Mesenchymal stem cell (in vitro differentiated cells and primary cell): ENCODE results near the gene MYOZ2.

Experiments used
- DNase-seq: peaks from one replicate; pipeline ENCODE4 v3.0.0-alpha.2; 2013
- H2AFZ ChIP-seq: one replicate; pipeline ENCODE4 v1.6.1; 2013; ENCODE audit warnings: low read depth, mild to moderate bottlenecking, control low read depth, inconsistent platforms, low read length, moderate library complexity
- H2AK5ac ChIP-seq: 2 replicates; pipeline ENCODE4 v1.6.1; 2013; ENCODE audit warnings: low read length, moderate library complexity, mild to moderate bottlenecking, inconsistent platforms; ENCODE audit not compliant: severe bottlenecking
- H2BK120ac ChIP-seq: one replicate; pipeline ENCODE4 v1.6.1; 2013; ENCODE audit warnings: low read depth, mild to moderate bottlenecking, inconsistent platforms, low read length, moderate library complexity
- H2BK12ac ChIP-seq, 2 experiments: one replicate each; pipeline ENCODE4 v1.6.1; 2013; ENCODE audit warnings: inconsistent platforms in 2 of 2, low read length in 2 of 2, mild to moderate bottlenecking in 2 of 2, moderate library complexity in 2 of 2, control low read depth in 1 of 2
- H2BK15ac ChIP-seq: one replicate; pipeline ENCODE4 v1.6.1; 2013; ENCODE audit warnings: mild to moderate bottlenecking, low read depth, inconsistent platforms; ENCODE audit not compliant: poor library complexity, severe bottlenecking
- H2BK5ac ChIP-seq: 2 replicates; pipeline ENCODE4 v1.6.1; 2013; ENCODE audit warnings: low read depth, mild to moderate bottlenecking, low read length, control low read depth, inconsistent platforms; ENCODE audit not compliant: poor library complexity, severe bottlenecking
- H3K14ac ChIP-seq, 2 experiments: one replicate each; pipeline ENCODE4 v1.6.1; 2013; ENCODE audit warnings: inconsistent platforms in 2 of 2, low read length in 2 of 2, control low read depth in 1 of 2, mild to moderate bottlenecking in 1 of 2, moderate library complexity in 1 of 2
- H3K18ac ChIP-seq, 2 experiments: one replicate each; pipeline ENCODE4 v1.6.1; 2013; ENCODE audit warnings: inconsistent platforms in 2 of 2, low read length in 2 of 2, control low read depth in 1 of 2, low read depth in 1 of 2, mild to moderate bottlenecking in 1 of 2
- H3K23ac ChIP-seq, 2 experiments: one replicate each; pipeline ENCODE4 v1.6.1; 2013; ENCODE audit warnings: inconsistent platforms in 2 of 2, low read length in 2 of 2, mild to moderate bottlenecking in 2 of 2, moderate library complexity in 2 of 2, control low read depth in 1 of 2
- H3K27ac ChIP-seq: 2 replicates; pipeline ENCODE4 v1.5.1; 2013; ENCODE audit warnings: mild to moderate bottlenecking, moderate library complexity, low read length, control low read depth, inconsistent platforms; ENCODE audit not compliant: poor library complexity, severe bottlenecking
- H3K27me3 ChIP-seq, 2 experiments: 2 replicates each; pipeline versions ENCODE4 v1.6.1 to v1.7.0; 2013; ENCODE audit warnings: low read length in 2 of 2, mild to moderate bottlenecking in 2 of 2, moderate library complexity in 2 of 2, control low read depth in 1 of 2, inconsistent platforms in 1 of 2; ENCODE audit not compliant: control insufficient read depth in 1 of 2, insufficient read depth in 1 of 2
- H3K36me3 ChIP-seq, 2 experiments: 2 replicates each; pipeline versions ENCODE4 v1.6.1 to v1.7.0; 2013; ENCODE audit warnings: low read length in 2 of 2, control low read depth in 1 of 2, inconsistent platforms in 1 of 2, low read depth in 1 of 2, mild to moderate bottlenecking in 1 of 2; ENCODE audit not compliant: insufficient read depth in 2 of 2, control insufficient read depth in 1 of 2
- H3K4ac ChIP-seq, 2 experiments: one replicate each; pipeline ENCODE4 v1.6.1; 2013; ENCODE audit warnings: inconsistent platforms in 2 of 2, low read length in 2 of 2, mild to moderate bottlenecking in 2 of 2, moderate library complexity in 2 of 2, control low read depth in 1 of 2, low read depth in 1 of 2
- H3K4me1 ChIP-seq: 2 replicates; pipeline ENCODE4 v1.6.1; 2013; ENCODE audit warnings: low read depth, low read length, control low read depth; ENCODE audit not compliant: control insufficient read depth, insufficient read depth
- H3K4me2 ChIP-seq: 2 replicates; pipeline ENCODE4 v1.6.1; 2013; ENCODE audit warnings: low read length, mild to moderate bottlenecking, inconsistent platforms; ENCODE audit not compliant: poor library complexity, severe bottlenecking
- H3K4me3 ChIP-seq, 2 experiments: 2 replicates each; pipeline versions ENCODE4 v1.5.1 to v1.7.0; 2013; ENCODE audit warnings: low read length in 2 of 2, mild to moderate bottlenecking in 2 of 2, control low read depth in 1 of 2, low read depth in 1 of 2; ENCODE audit not compliant: insufficient read depth in 1 of 2
- H3K79me1 ChIP-seq: replicated peaks from 2 replicates; pipeline ENCODE4 v1.6.1; 2013; ENCODE audit warnings: mild to moderate bottlenecking, control low read depth, low read length, inconsistent platforms; ENCODE audit not compliant: poor library complexity, severe bottlenecking
- H3K9ac ChIP-seq: 2 replicates; pipeline ENCODE4 v1.7.0; 2013; ENCODE audit warnings: mild to moderate bottlenecking, low read length, moderate library complexity
- H3K9me3 ChIP-seq: 2 replicates; pipeline ENCODE4 v1.7.0; 2013; ENCODE audit warnings: mild to moderate bottlenecking, low read length; ENCODE audit not compliant: control insufficient read depth
- H4K8ac ChIP-seq: one replicate; pipeline ENCODE4 v1.6.1; 2013; ENCODE audit warnings: inconsistent platforms, mild to moderate bottlenecking, low read length, moderate library complexity
- H4K91ac ChIP-seq: one replicate; pipeline ENCODE4 v1.6.1; 2013; ENCODE audit warnings: mild to moderate bottlenecking, low read length, inconsistent platforms
- WGBS: methylation state at CpG from one replicate; pipeline ENCODE4 v1.1.7; 2013; ENCODE audit warnings: mixed read lengths; 5-methylcytosine and 5-hydroxymethylcytosine counted together

Gene MYOZ2

DNA sequence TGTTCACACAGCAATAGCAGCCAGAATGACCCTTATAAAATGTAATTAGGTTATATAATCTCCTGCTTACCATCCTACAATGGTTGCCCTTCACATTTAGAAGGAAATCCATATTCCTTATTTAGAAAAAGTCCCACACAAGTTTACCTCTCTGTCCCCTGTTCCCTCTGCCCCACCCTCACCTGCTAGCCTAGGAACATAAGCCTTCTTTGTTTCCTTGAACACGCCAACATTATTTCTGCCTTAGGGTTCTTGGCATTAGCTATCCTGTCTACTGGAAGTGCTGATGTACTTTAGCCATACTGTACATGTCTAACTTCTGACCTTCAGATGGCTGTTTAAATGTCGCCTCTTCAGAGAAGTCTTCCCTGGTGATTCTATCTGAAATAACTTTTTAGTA lies 48.5 kb downstream of the MYOZ2 start:
- no peaks in the 10 kb centered on the region for H3K27me3 ChIP-seq
- no peak overlapping the region for H2BK12ac ChIP-seq
- no peak overlapping the region for H2BK120ac ChIP-seq
- H3K4me1 ChIP-seq: no peaks in the 10 kb centered on the region
- no peak overlapping the region for H3K4me2 ChIP-seq
- H2AFZ ChIP-seq: no peak overlapping the region
- no peak overlapping the region for H4K91ac ChIP-seq
- H3K4ac ChIP-seq: no peak overlapping the region
- H3K36me3 ChIP-seq: no peaks in the 10 kb centered on the region
- WGBS: 85% methylated on average over 1 of the region's 2 CpGs
- no peak overlapping the region for H3K9ac ChIP-seq
- H3K18ac ChIP-seq: no peak overlapping the region
- no peak overlapping the region for H3K4me3 ChIP-seq
- no peaks in the 10 kb centered on the region for H3K79me1 ChIP-seq
- H4K8ac ChIP-seq: no peak overlapping the region
- no peak overlapping the region for H2BK5ac ChIP-seq
- DNase-seq: no peak
- H3K27ac ChIP-seq: no peak overlapping the region
- no peak overlapping the region for H3K23ac ChIP-seq
- H3K9me3 ChIP-seq: no peaks in the 10 kb centered on the region
- no peak overlapping the region for H2BK15ac ChIP-seq
- H3K14ac ChIP-seq: no peak overlapping the region
- no peak overlapping the region for H2AK5ac ChIP-seq

GRCh38 chr4:119189638-119190037 lies 54.0 kb downstream of the MYOZ2 start:
- no peak overlapping the region for H2AFZ ChIP-seq
- no peak overlapping the region for H3K4ac ChIP-seq
- no peak overlapping the region for H4K8ac ChIP-seq
- no peak overlapping the region for H3K4me2 ChIP-seq
- no peaks in the 10 kb centered on the region for H3K27me3 ChIP-seq
- H2BK5ac ChIP-seq: no peak overlapping the region
- no peak overlapping the region for H3K23ac ChIP-seq
- H2BK120ac ChIP-seq: no peak overlapping the region
- no peak overlapping the region for H3K9ac ChIP-seq
- no peak overlapping the region for H2BK15ac ChIP-seq
- no peak overlapping the region for H3K4me3 ChIP-seq
- no peak for DNase-seq
- no peak overlapping the region for H2BK12ac ChIP-seq
- no peak overlapping the region for H3K14ac ChIP-seq
- 93% methylated on average over 1 of the region's 1 CpG for WGBS
- H3K4me1 ChIP-seq: no peaks in the 10 kb centered on the region
- no peak overlapping the region for H3K27ac ChIP-seq
- H3K9me3 ChIP-seq: no peaks in the 10 kb centered on the region
- no peaks in the 10 kb centered on the region for H3K79me1 ChIP-seq
- H3K36me3 ChIP-seq: no peaks in the 10 kb centered on the region
- H4K91ac ChIP-seq: no peak overlapping the region
- H2AK5ac ChIP-seq: no peak overlapping the region
- H3K18ac ChIP-seq: no peak overlapping the region

GRCh38 chr4:119190354-119190753 lies 54.7 kb downstream of the MYOZ2 start:
- Histone ChIP-seq H3K4me3 (no peak overlapping the region), H2BK15ac (no peak overlapping the region), H3K9ac (no peak overlapping the region), H3K79me1 (no peaks in the 10 kb centered on the region), H2BK120ac (no peak overlapping the region), H2BK5ac (no peak overlapping the region), H3K18ac (no peak overlapping the region), H2BK12ac (no peak overlapping the region), H3K4me1 (no peaks in the 10 kb centered on the region), H3K27me3 (no peaks in the 10 kb centered on the region), H3K14ac (no peak overlapping the region), H3K36me3 (no peaks in the 10 kb centered on the region), H3K23ac (no peak overlapping the region), H3K9me3 (no peaks in the 10 kb centered on the region), H4K8ac (no peak overlapping the region), H3K27ac (no peak overlapping the region), H2AK5ac (no peak overlapping the region), H4K91ac (no peak overlapping the region), H3K4me2 (no peak overlapping the region), H3K4ac (no peak overlapping the region), H2AFZ (no peak overlapping the region)
- 100% methylated on average over 2 of the region's 2 CpGs for WGBS
- no peak for DNase-seq

DNA sequence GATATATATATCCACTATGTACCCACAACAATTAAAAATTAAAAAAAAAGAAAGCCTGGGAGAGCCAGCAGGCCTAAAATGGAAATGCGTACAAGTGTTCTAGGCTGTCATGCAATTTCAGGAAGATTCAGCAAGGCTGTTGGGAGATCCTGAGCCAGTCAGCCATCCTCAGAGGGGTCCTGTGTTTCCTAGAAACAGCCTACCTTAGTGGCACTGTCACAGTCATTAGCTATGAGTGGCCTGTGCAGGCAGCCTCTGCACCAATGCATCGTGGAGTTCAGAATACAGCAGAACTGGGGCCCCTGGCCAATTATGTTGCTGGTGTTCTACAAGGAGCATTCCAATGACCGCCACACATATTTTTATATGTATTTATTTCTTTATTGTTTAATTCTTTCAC lies 55.9 kb downstream of the MYOZ2 start:
- Histone ChIP-seq H3K9ac (no peak overlapping the region), H3K27me3 (no peaks in the 10 kb centered on the region), H3K18ac (no peak overlapping the region), H2AK5ac (no peak overlapping the region), H3K4me2 (no peak overlapping the region), H2AFZ (no peak overlapping the region), H4K8ac (no peak overlapping the region), H3K79me1 (no peaks in the 10 kb centered on the region), H3K27ac (no peak overlapping the region), H4K91ac (no peak overlapping the region), H3K9me3 (no peaks in the 10 kb centered on the region), H3K23ac (no peak overlapping the region), H3K36me3 (no peaks in the 10 kb centered on the region), H2BK12ac (no peak overlapping the region), H3K4me1 (no peaks in the 10 kb centered on the region), H2BK120ac (no peak overlapping the region), H3K4me3 (no peak overlapping the region), H2BK15ac (no peak overlapping the region), H3K4ac (no peak overlapping the region), H2BK5ac (no peak overlapping the region), H3K14ac (no peak overlapping the region)
- WGBS: 100% methylated on average over 2 of the region's 3 CpGs
- no peak for DNase-seq
